SK-N-SH (cell line): Measurements from ENCODE around the gene CDH13. TPM values are rescaled to one million over a fixed set of nuclear protein-coding genes. Genes with fewer than 3 reads are reported as not detected.

Experiments used
- CTCF ChIA-PET: fragments of 300-600, 350-600 bp; formaldehyde crosslinking; extraction: SDS; loops from one replicate; lab custom pipeline; 2021; lab: Yijun Ruan, JAX
- POLR2A ChIA-PET: fragments of 350-600 bp; sonication (Branson Sonifier 250); formaldehyde crosslinking; extraction: SDS; loops from one replicate; lab custom pipeline; 2020; ENCODE audit warnings: antibody characterized with exemption, inconsistent platforms; lab: Yijun Ruan, JAX
- DNase-seq: peaks from one replicate; pipeline ENCODE4 v3.0.0; 2012
- H2AFZ ChIP-seq: fragments of 200-600 bp; sonication (generic); 2 replicates; pipeline ENCODE4 v1.8.1; 2016; ENCODE audit warnings: antibody characterized with exemption, mild to moderate bottlenecking, low read depth
- H3F3A ChIP-seq: fragments of 200-600 bp; sonication (generic); replicated peaks from 2 replicates; pipeline ENCODE3; 2016; ENCODE audit warnings: antibody characterized with exemption, mild to moderate bottlenecking; ENCODE audit not compliant: insufficient read depth
- H3K27ac ChIP-seq, 2 experiments: fragments of 200-500 bp in 1 of 2; fragments of 200-600 bp in 1 of 2; sonication (Bioruptor generic) in 1 of 2; sonication (generic), shearing (Covaris generic) in 1 of 2; 2 replicates each; pipeline versions ENCODE4 v1.5.1 to v1.6.1; 2014 to 2016; ENCODE audit warnings: low read depth in 2 of 2, inconsistent platforms in 1 of 2, low read length in 1 of 2, mild to moderate bottlenecking in 1 of 2, mixed read lengths in 1 of 2
- H3K27me3 ChIP-seq: fragments of 200-600 bp; sonication (generic), shearing (Covaris generic); 2 replicates; pipeline ENCODE4 v1.6.1; 2016; ENCODE audit warnings: mixed run types; ENCODE audit not compliant: insufficient read depth
- H3K36me3 ChIP-seq, 2 experiments: fragments of 200-500 bp in 1 of 2; fragments of 200-600 bp in 1 of 2; sonication (Bioruptor generic) in 1 of 2; sonication (generic) in 1 of 2; replicated peaks in 1 of 2; 2 replicates each; pipeline versions ENCODE3 to v1.5.1; 2014 to 2016; ENCODE audit warnings: low read length in 1 of 2, mild to moderate bottlenecking in 1 of 2; ENCODE audit not compliant: insufficient read depth in 2 of 2, control insufficient read depth in 1 of 2
- H3K4me1 ChIP-seq, 2 experiments: fragments of 200-500 bp in 1 of 2; fragments of 200-600 bp in 1 of 2; sonication (Bioruptor generic) in 1 of 2; sonication (generic), shearing (Covaris generic) in 1 of 2; 2 replicates each; pipeline versions ENCODE4 v1.5.1 to v1.6.1; 2014 to 2016; ENCODE audit warnings: low read depth in 1 of 2, low read length in 1 of 2, mixed run types in 1 of 2; ENCODE audit not compliant: insufficient read depth in 2 of 2, control insufficient read depth in 1 of 2
- H3K4me2 ChIP-seq: fragments of 200-600 bp; sonication (generic), shearing (Covaris generic); 2 replicates; pipeline ENCODE4 v1.6.1; 2017; ENCODE audit warnings: mixed run types
- H3K4me3 ChIP-seq, 2 experiments: fragments of 200-500 bp in 1 of 2; fragments of 200-600 bp in 1 of 2; sonication (Bioruptor generic) in 1 of 2; sonication (generic), shearing (Covaris generic) in 1 of 2; 2 replicates each; pipeline versions ENCODE4 v1.5.1 to v1.8.1; 2014 to 2016; ENCODE audit warnings: low read depth in 2 of 2, inconsistent platforms in 1 of 2, low read length in 1 of 2, mild to moderate bottlenecking in 1 of 2, mixed read lengths in 1 of 2, moderate library complexity in 1 of 2
- H3K79me2 ChIP-seq: fragments of 200-600 bp; sonication (generic); 2 replicates; pipeline ENCODE4 v1.8.1; 2017; ENCODE audit warnings: mild to moderate bottlenecking; ENCODE audit not compliant: insufficient read depth
- H3K9ac ChIP-seq: fragments of 200-600 bp; sonication (generic); 2 replicates; pipeline ENCODE4 v1.6.1; 2017; ENCODE audit warnings: mixed run types
- H3K9me2 ChIP-seq: fragments of 200-600 bp; sonication (generic); 2 replicates; pipeline ENCODE4 v1.6.1; 2017; ENCODE audit warnings: mixed run types
- H3K9me3 ChIP-seq: fragments of 200-600 bp; sonication (generic); 2 replicates; pipeline ENCODE4 v1.6.1; 2017; ENCODE audit warnings: mixed run types, mild to moderate bottlenecking, moderate library complexity
- H4K20me1 ChIP-seq: fragments of 200-600 bp; sonication (generic); 2 replicates; pipeline ENCODE4 v1.6.1; 2017; ENCODE audit warnings: mild to moderate bottlenecking, mixed run types; ENCODE audit not compliant: insufficient read depth
- CTCF ChIP-seq: fragments of 200-600 bp; sonication (generic); IDR thresholded peaks from 2 replicates; pipeline ENCODE4 v1.6.1; 2017; ENCODE audit warnings: antibody characterized with exemption, mild to moderate bottlenecking, moderate library complexity
- FOSL2 ChIP-seq: IDR thresholded peaks from 2 replicates; pipeline ENCODE4 v1.4.0; 2012; ENCODE audit warnings: low read depth, mild to moderate bottlenecking, moderate library complexity, borderline replicate concordance
- FOXJ3 ChIP-seq: sonication (generic); formaldehyde crosslinking; IDR thresholded peaks from 2 replicates; pipeline ENCODE4 v1.5.1; 2020; ENCODE audit warnings: mild to moderate bottlenecking, missing genetic modification reagents
- JUND ChIP-seq: IDR thresholded peaks from 2 replicates; pipeline ENCODE4 v1.4.0; 2012
- MAX ChIP-seq: IDR thresholded peaks from 2 replicates; pipeline ENCODE4 v1.4.0; 2012; ENCODE audit warnings: low read depth
- NFIC ChIP-seq: IDR thresholded peaks from 2 replicates; pipeline ENCODE4 v1.4.0; 2012; ENCODE audit warnings: borderline replicate concordance
- POLR2AphosphoS5 ChIP-seq: IDR thresholded peaks from 2 replicates; pipeline ENCODE4 v1.6.1; 2012; ENCODE audit warnings: low read depth, low read length
- RAD21 ChIP-seq: IDR thresholded peaks from 2 replicates; pipeline ENCODE4 v1.6.1; 2012; ENCODE audit warnings: mild to moderate bottlenecking, low read length
- SMC3 ChIP-seq: IDR thresholded peaks from 2 replicates; pipeline ENCODE4 v1.6.1; 2012; ENCODE audit warnings: low read depth, low read length, improper control_type of control experiment
- TAF1 ChIP-seq: IDR thresholded peaks from 2 replicates; pipeline ENCODE4 v1.6.1; 2012; ENCODE audit warnings: low read depth, mild to moderate bottlenecking, low read length, moderate library complexity, borderline replicate concordance
- ZBTB33 ChIP-seq: IDR thresholded peaks from 2 replicates; pipeline ENCODE4 v1.4.0; 2012; ENCODE audit warnings: low read depth, borderline replicate concordance
- WGBS: methylation state at CpG from one replicate; pipeline ENCODE4 v1.1.6; 2017; ENCODE audit warnings: low lambda C conversion rate; 5-methylcytosine and 5-hydroxymethylcytosine counted together
- polyA plus RNA-seq, 3 experiments: library from polyadenylated mRNA; depleted of rRNA; stranded (reverse); fragments of >200 nt; gene quantifications; 2 replicates each; pipeline ENCODE4 v1.2.3, GENCODE V29; 2012

Gene CDH13
- polyA plus RNA-seq, 1 of the 3 experiments (the other 2 are of a cell fraction): 93.0 TPM

DNA sequence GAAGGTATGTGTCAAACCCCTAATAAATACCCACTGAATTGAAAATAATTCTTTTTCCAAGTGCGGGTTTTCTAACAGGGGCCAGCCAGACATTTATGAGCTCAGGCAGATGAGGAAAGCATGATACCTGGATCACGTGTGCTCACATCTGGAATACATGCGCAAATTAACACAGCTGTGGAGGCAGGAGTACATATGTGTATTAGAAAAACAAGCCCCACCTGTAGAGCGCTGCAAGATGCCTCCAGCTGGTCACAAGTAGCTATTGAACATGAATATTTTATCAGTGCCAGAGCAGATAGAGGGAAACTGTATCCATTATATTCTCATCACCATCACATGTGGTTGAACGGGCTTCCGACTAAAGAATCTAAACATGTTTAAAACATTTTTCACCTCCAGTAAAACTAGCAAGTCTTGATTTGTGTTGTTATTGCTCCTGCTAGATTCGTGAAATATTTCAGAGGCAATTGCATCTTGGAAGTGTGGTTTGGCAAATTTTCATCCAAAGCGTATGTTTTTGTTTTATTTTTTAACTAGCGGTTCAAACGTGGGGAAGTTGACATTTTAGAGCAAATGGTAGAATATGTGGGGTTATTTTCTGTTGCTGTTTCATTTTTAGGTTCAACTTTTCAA, 482.8 kb downstream of the CDH13 start:
- peaks cover under 1% of the 10 kb centered on the region for H3F3A ChIP-seq
- H3K9ac ChIP-seq: no peak overlapping the region
- ChIA-PET POLR2A (no interaction called here), CTCF (interaction anchor here (0.8 to 1.3 kb wide), 2 partner anchors 11 to 14 kb away, joined by 3 read pairs; no protein-coding TSS in a partner anchor)
- H3K9me2 ChIP-seq: no peaks in the 10 kb centered on the region
- DNase-seq: no peak
- no peaks in the 10 kb centered on the region for H3K27me3 ChIP-seq
- no peaks in the 10 kb centered on the region for H3K79me2 ChIP-seq
- H3K4me3 ChIP-seq: no peak overlapping the region
- no peaks in the 10 kb centered on the region for H3K4me1 ChIP-seq
- no peak for TF ChIP-seq MAX
- TF ChIP-seq POLR2AphosphoS5: no peak
- no peak for TF ChIP-seq JUND
- no peak for TF ChIP-seq NFIC
- peak; percentile 15; the same call in 1 of the 2 replicates for TF ChIP-seq SMC3
- TF ChIP-seq TAF1: no peak
- peak; percentile 11; the same call in 1 of the 2 replicates for TF ChIP-seq RAD21
- 32% methylated on average over 10 of the region's 10 CpGs for WGBS
- H2AFZ ChIP-seq: no peak overlapping the region
- H4K20me1 ChIP-seq: no peaks in the 10 kb centered on the region
- H3K4me2 ChIP-seq: peak overlapping the region; percentile 1; the same call in 1 of the 2 replicates
- no peak overlapping the region for H3K27ac ChIP-seq
- no peaks in the 10 kb centered on the region for H3K9me3 ChIP-seq
- no peaks in the 10 kb centered on the region for H3K36me3 ChIP-seq

DNA sequence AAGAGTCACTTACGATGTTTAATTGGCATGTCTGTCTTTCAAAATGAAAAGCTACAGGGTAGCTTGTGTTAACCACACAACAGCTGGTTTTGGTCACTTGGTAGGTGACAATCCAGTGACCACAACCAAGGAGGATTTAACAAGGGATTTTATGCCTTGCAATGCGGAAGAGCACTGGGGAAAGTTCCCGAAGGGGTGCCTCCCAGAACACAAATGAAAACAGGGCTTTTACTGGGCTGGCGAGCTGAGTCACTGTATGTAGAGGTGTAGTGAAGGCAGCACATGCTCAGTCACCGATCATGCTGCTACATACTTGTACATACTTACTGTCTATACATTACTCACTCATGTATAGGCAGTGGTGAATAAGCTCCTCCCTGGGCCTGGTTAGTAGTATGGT, 483.5 kb downstream of the CDH13 start:
- POLR2A ChIA-PET: no interaction called here
- Histone ChIP-seq H3K36me3 (no peaks in the 10 kb centered on the region), H3K9ac (no peak overlapping the region), H3K4me3 (no peak overlapping the region), H3F3A (peaks cover 3% of the 10 kb centered on the region), H3K9me3 (no peaks in the 10 kb centered on the region), H2AFZ (no peak overlapping the region)
- WGBS: 34% methylated on average over 5 of the region's 5 CpGs
- DNase-seq: no peak
- TF ChIP-seq SMC3: no peak
- no peak for TF ChIP-seq FOSL2
- TF ChIP-seq, all 33 proteins: peak for 0
- CTCF ChIA-PET: interaction anchor here (0.8 to 1.3 kb wide), 2 partner anchors 11 to 14 kb away, joined by 3 read pairs; no protein-coding TSS in a partner anchor
- no peaks in the 10 kb centered on the region for H3K4me1 ChIP-seq
- H3K27me3 ChIP-seq: no peaks in the 10 kb centered on the region
- no peak overlapping the region for H3K27ac ChIP-seq
- peak overlapping the region; percentile 1; the same call in 1 of the 2 replicates for H3K4me2 ChIP-seq
- H3K9me2 ChIP-seq: no peaks in the 10 kb centered on the region
- H3K79me2 ChIP-seq: no peaks in the 10 kb centered on the region
- no peaks in the 10 kb centered on the region for H4K20me1 ChIP-seq

DNA sequence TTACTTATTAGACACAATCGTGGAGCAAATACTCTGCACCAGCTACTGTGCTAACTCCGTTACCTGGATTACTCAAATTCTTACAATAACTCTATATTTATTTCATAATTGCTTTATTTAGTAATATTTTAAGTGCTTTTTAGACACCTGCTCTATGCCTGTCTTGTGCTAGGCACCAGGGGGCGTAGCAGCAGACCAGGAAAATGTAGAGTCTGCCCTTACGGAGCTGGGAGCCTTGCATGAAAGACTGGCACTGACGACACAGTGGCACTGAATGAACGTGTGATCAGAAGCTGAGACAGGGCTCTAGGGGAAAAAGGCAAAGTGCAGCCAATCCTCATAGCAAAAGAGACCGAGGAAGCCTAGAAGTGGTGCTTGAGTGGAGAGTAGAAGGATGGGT, 486.5 kb downstream of the CDH13 start:
- H3K4me2 ChIP-seq: no peak overlapping the region
- H3K9me2 ChIP-seq: no peaks in the 10 kb centered on the region
- POLR2A ChIA-PET: no interaction called here
- H3K36me3 ChIP-seq: no peaks in the 10 kb centered on the region
- peaks cover 3% of the 10 kb centered on the region for H3F3A ChIP-seq
- no peaks in the 10 kb centered on the region for H3K9me3 ChIP-seq
- no peaks in the 10 kb centered on the region for H3K79me2 ChIP-seq
- CTCF ChIA-PET: interaction anchor here (0.6 to 1.9 kb wide), 5 partner anchors 32 to 333 kb away, joined by 3 to 5 read pairs (median 3); no protein-coding TSS in a partner anchor
- DNase-seq: peak; percentile 22
- H3K27ac ChIP-seq: no peak overlapping the region
- H3K4me3 ChIP-seq: no peak overlapping the region
- H4K20me1 ChIP-seq: no peaks in the 10 kb centered on the region
- H2AFZ ChIP-seq: no peak overlapping the region
- TF ChIP-seq CTCF (peak; percentile 71), RAD21 (peak; percentile 34), ZBTB33 (no peak), SMC3 (peak; percentile 52; the same call in 1 of the 2 replicates), FOXJ3 (CRISPR knock-in tag) (no peak)
- TF ChIP-seq, all 33 proteins: peak for 3
- Histone ChIP-seq H3K4me1 (no peaks in the 10 kb centered on the region), H3K27me3 (no peaks in the 10 kb centered on the region), H3K9ac (no peak overlapping the region)
- 7% methylated on average over 7 of the region's 7 CpGs for WGBS
